ENCODE data around the gene ADSL. TPM values are rescaled to one million over a fixed set of nuclear protein-coding genes. Genes with fewer than 3 reads are reported as not detected.

ADSL gene
- polyA plus RNA-seq, 1 experiment: 115 TPM

DNA sequence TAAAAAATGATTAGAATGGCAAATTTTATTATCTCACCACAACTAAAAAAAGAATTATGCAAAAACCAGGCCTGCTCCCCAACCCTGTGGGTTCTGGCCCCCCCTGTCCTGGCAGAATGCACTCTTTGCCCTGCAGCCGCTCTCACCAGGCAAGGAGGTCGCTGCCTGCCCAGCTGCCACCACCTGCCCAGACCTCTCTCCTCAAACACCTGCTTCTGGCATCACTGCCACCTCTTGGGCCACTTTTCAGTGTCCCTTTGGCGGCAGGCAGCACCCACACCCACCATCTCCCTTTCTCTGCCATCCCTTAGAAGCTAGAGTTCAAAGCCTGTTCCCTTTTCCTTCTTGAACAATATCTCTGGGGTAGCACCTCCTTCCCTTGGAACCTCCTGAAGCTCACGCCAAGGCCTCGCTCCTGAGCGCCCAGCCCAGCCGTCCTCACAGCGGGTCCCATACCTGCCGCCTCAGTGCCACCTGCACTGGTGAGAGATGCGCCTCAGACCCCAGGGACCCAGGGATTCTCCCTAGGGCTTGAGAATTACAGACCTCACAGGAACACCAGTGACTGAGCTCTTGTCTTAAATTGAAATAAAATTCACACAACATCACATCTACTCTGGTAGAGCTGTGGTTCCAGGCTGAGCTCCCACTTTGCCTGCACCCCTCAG, 68.7 kb downstream of the ADSL start:
- CTCF ChIA-PET: interaction anchor here (0.8 to 1.3 kb wide), 3 partner anchors 10 to 232 kb away, joined by 3 to 7 read pairs (median 3); no protein-coding TSS in a partner anchor
- Histone ChIP-seq H3K4me3 (ENCODE audit: low read depth, low read length) (no peak overlapping the region), H3K36me3 (ENCODE audit: control insufficient read depth, insufficient read depth, low read length) (peaks cover 51% of the 10 kb centered on the region), H3K27me3 (ENCODE audit: control insufficient read depth, insufficient read depth, low read length) (no peaks in the 10 kb centered on the region)
- TF ChIP-seq, protein P1, sequence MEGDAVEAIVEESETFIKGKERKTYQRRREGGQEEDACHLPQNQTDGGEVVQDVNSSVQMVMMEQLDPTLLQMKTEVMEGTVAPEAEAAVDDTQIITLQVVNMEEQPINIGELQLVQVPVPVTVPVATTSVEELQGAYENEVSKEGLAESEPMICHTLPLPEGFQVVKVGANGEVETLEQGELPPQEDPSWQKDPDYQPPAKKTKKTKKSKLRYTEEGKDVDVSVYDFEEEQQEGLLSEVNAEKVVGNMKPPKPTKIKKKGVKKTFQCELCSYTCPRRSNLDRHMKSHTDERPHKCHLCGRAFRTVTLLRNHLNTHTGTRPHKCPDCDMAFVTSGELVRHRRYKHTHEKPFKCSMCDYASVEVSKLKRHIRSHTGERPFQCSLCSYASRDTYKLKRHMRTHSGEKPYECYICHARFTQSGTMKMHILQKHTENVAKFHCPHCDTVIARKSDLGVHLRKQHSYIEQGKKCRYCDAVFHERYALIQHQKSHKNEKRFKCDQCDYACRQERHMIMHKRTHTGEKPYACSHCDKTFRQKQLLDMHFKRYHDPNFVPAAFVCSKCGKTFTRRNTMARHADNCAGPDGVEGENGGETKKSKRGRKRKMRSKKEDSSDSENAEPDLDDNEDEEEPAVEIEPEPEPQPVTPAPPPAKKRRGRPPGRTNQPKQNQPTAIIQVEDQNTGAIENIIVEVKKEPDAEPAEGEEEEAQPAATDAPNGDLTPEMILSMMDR (IDR thresholded peaks at IDR 0.05; ENCODE audit: insufficient read depth, low read depth, low read length): no peak
- POLR2A ChIA-PET: no interaction called here
- no peak for DNase-seq (ENCODE audit: low read depth)

DNA sequence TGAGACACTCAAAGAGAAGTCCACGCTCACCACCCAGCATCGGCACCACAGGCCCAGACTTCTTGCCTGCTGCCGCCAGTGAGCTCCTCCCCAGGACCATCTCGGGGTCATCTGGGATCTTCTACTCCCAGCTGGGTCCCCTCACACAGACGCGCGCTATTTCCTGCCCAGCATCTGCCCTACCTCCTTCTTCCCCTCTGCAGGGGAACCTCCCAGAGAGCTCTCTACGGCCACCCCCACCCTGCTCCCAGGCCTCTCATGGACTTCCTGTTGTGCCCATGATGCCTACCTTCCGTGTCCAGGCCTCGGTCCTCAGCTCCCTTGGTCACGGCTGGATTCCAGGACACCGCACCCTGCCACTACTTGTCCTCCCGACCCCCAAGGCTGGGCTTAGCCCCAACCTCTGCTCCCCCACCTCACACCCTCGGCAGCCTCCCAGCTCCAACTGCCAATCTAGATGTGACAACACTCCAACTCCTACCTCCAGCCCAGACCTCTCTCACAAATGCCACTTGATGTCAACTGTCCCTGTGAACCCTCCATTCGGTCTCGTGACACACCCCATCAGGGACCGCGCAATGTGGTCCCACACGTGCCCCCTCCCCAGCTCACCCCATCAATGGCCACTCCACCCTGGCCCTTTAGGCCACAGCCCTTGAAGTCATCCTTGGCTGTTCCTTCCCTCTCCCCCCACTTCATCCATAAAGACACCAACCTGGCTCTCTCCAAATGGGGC, 69.4 kb downstream of the ADSL start:
- TF ChIP-seq, protein P1 (IDR thresholded peaks at IDR 0.05; ENCODE audit: insufficient read depth, low read depth, low read length): no peak
- H3K4me3 ChIP-seq (ENCODE audit: low read depth, low read length): no peak overlapping the region
- POLR2A ChIA-PET: no interaction called here
- H3K36me3 ChIP-seq (ENCODE audit: control insufficient read depth, insufficient read depth, low read length): peaks cover 54% of the 10 kb centered on the region
- no peak for DNase-seq (ENCODE audit: low read depth)
- CTCF ChIA-PET: interaction anchor here (0.5 to 1.3 kb wide), 4 partner anchors 9 to 231 kb away, joined by 3 to 7 read pairs (median 3); no protein-coding TSS in a partner anchor
- H3K27me3 ChIP-seq (ENCODE audit: control insufficient read depth, insufficient read depth, low read length): no peaks in the 10 kb centered on the region

DNA sequence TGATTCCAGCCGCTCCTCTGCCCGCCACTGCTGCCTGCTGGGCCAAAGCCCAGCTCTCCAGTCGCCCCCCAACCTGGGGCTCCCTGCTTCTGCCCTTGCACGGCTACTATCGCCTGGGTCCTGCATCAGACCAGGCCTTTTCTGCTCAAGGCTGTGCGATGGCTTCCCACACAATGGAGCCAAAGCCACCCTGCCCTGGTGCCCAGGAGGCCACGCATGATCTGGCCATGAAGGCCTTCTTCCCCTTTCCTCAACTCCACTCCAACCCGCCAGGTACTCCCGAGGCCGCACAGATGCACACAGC, 69.9 kb downstream of the ADSL start:
- H3K27me3 ChIP-seq (ENCODE audit: control insufficient read depth, insufficient read depth, low read length): no peaks in the 10 kb centered on the region
- CTCF ChIA-PET: no interaction called here
- no peak overlapping the region for H3K4me3 ChIP-seq (ENCODE audit: low read depth, low read length)
- TF ChIP-seq, protein P1 (IDR thresholded peaks at IDR 0.05; ENCODE audit: insufficient read depth, low read depth, low read length): no peak
- POLR2A ChIA-PET: no interaction called here
- no peak for DNase-seq (ENCODE audit: low read depth)
- peaks cover 55% of the 10 kb centered on the region for H3K36me3 ChIP-seq (ENCODE audit: control insufficient read depth, insufficient read depth, low read length)

DNA sequence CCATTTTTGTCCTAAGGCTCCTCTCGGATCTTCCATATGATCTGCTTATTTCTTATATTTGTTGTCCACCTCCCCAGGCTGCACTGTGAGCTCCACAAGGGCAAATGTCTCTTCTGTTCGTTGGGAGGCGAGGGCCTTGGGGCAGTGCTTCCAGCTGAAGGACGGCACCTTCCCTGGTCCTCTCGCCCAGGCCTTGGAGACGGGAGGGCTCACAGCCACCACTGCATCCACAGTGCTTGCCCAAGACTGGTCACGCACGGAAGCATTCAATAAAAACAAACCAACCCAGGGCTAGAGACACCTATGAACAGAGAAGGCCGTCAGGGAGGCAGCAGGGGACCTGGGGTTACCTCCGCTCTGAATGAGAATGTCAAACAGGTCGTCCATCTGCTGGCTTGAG, 70.3 kb downstream of the ADSL start:
- no peak overlapping the region for H3K4me3 ChIP-seq (ENCODE audit: low read depth, low read length)
- H3K27me3 ChIP-seq (ENCODE audit: control insufficient read depth, insufficient read depth, low read length): no peaks in the 10 kb centered on the region
- TF ChIP-seq, protein P1 (IDR thresholded peaks at IDR 0.05; ENCODE audit: insufficient read depth, low read depth, low read length): no peak
- H3K36me3 ChIP-seq (ENCODE audit: control insufficient read depth, insufficient read depth, low read length): peaks cover 54% of the 10 kb centered on the region
- no peak for DNase-seq (ENCODE audit: low read depth)
- CTCF ChIA-PET: no interaction called here
- POLR2A ChIA-PET: no interaction called here

DNA sequence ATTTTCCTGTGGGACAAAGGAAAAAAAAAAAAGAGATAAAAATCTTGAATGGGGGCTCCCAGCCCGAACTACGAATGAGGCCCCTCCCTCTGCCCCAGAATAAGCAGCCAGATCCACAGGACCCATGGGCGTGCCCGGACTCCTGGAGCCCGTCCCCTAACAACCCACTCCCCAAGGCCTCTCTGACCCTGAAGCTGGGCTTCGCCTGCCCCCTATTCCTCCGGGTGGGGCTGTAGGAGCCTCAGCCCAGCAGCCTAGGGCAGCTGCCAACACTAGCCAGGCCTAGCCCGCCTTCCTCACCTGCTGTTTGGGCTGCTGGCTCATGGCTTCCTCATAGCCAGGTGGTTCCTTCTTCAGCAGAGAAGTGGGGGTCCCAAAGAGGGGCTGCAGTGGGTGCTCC, 70.7 kb downstream of the ADSL start:
- TF ChIP-seq, protein P1 (IDR thresholded peaks at IDR 0.05; ENCODE audit: insufficient read depth, low read depth, low read length): no peak
- POLR2A ChIA-PET: no interaction called here
- peaks cover 58% of the 10 kb centered on the region for H3K36me3 ChIP-seq (ENCODE audit: control insufficient read depth, insufficient read depth, low read length)
- no peak for DNase-seq (ENCODE audit: low read depth)
- no peaks in the 10 kb centered on the region for H3K27me3 ChIP-seq (ENCODE audit: control insufficient read depth, insufficient read depth, low read length)
- CTCF ChIA-PET: no interaction called here
- H3K4me3 ChIP-seq (ENCODE audit: low read depth, low read length): no peak overlapping the region

Measured in BJ (cell line).